ENCODE measurements around the gene IL6R. TPM values are rescaled to one million over a fixed set of nuclear protein-coding genes. Genes with fewer than 3 reads are reported as not detected.

IL6R gene
- total and polyA plus RNA-seq, 3 experiments from 2014 or later = 2.8 to 12.8 (median 3.8) TPM

GRCh38 chr1:154431586-154432373 is 26.6 kb downstream of the IL6R start:
- DNase-seq = no peak
- CTCF ChIA-PET = interaction anchor here (1.4 to 1.8 kb wide), 2 partner anchors 36 to 97 kb away, joined by 3 to 4 read pairs; no protein-coding TSS in a partner anchor
- H3K9me3 Mint-ChIP-seq = no peaks in the 10 kb centered on the region
- H3K36me3 Mint-ChIP-seq = peaks cover 0 to 35% (median 0%) of the 10 kb centered on the region in 3 donors
- H3K27me3 Mint-ChIP-seq = no peaks in the 10 kb centered on the region
- peak overlapping the region in 5 of 7 donors; percentile 0 to 67 (median 2) for H3K4me3 Mint-ChIP-seq
- POLR2A ChIA-PET = no interaction called here
- Histone ChIP-seq H3K4me1 (ENCODE audit: insufficient read depth, low read length) (peaks cover 26% of the 10 kb centered on the region), H3K9me3 (ENCODE audit: low read length) (no peaks in the 10 kb centered on the region), H3K27me3 (ENCODE audit: insufficient read depth, low read length, poor library complexity, severe bottlenecking) (no peaks in the 10 kb centered on the region), H3K4me3 (ENCODE audit: low read length) (no peak overlapping the region), H3K36me3 (ENCODE audit: insufficient read depth, low read length) (peaks cover 17% of the 10 kb centered on the region), H3K27ac (ENCODE audit: low read depth, low read length) (no peak overlapping the region)
- peaks cover 18 to 25% (median 19%) of the 10 kb centered on the region in 3 donors for H3K4me1 Mint-ChIP-seq
- peak overlapping the region in 6 of 8 donors; percentile 21 to 84 (median 68) for H3K27ac Mint-ChIP-seq

DNA sequence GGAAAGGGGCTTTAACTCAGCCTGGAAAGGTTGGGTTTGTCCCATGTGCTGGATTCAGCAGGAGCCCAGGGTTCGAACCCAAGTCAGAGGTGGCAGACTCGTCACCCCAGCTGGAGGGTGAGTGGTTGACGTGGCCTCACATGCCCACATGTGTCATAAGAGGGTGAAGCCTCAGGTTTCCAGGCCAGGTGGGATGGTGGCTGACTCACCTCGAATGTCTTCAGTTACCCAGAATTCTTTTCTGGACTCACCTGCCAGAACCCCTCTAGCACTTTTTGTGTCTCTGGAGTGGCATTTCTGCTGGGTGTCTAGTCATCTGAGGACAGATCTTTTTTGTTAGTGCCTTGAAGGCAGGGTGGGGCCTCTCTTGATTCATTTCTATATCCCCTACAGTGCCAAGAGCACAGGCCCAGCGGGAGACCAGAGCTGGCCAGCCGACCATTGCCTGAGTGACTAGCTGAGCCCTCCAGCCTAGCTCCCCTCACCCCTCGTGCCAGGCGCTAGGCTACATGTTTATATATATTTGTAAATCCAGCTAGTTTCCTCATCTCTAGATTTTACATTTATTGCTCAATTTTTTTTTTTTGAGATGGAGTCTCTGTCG is 28.1 kb downstream of the IL6R start:
- H3K27ac ChIP-seq (ENCODE audit: low read depth, low read length) = no peak overlapping the region
- ChIA-PET CTCF (no interaction called here), POLR2A (no interaction called here)
- Mint-ChIP-seq H3K9me3 (no peaks in the 10 kb centered on the region), H3K4me3 (peak overlapping the region in 1 of 7 donors; percentile 8), H3K27ac (peak overlapping the region in 1 of 8 donors; percentile 73), H3K4me1 (peaks cover 18 to 28% (median 19%) of the 10 kb centered on the region in 3 donors), H3K36me3 (peaks cover 0 to 39% (median 2%) of the 10 kb centered on the region in 3 donors), H3K27me3 (no peaks in the 10 kb centered on the region)
- H3K27me3 ChIP-seq (ENCODE audit: insufficient read depth, low read length, poor library complexity, severe bottlenecking) = no peaks in the 10 kb centered on the region
- H3K4me3 ChIP-seq (ENCODE audit: low read length) = no peak overlapping the region
- peaks cover 21% of the 10 kb centered on the region for H3K4me1 ChIP-seq (ENCODE audit: insufficient read depth, low read length)
- peaks cover 17% of the 10 kb centered on the region for H3K36me3 ChIP-seq (ENCODE audit: insufficient read depth, low read length)
- no peaks in the 10 kb centered on the region for H3K9me3 ChIP-seq (ENCODE audit: low read length)
- DNase-seq = no peak

DNA sequence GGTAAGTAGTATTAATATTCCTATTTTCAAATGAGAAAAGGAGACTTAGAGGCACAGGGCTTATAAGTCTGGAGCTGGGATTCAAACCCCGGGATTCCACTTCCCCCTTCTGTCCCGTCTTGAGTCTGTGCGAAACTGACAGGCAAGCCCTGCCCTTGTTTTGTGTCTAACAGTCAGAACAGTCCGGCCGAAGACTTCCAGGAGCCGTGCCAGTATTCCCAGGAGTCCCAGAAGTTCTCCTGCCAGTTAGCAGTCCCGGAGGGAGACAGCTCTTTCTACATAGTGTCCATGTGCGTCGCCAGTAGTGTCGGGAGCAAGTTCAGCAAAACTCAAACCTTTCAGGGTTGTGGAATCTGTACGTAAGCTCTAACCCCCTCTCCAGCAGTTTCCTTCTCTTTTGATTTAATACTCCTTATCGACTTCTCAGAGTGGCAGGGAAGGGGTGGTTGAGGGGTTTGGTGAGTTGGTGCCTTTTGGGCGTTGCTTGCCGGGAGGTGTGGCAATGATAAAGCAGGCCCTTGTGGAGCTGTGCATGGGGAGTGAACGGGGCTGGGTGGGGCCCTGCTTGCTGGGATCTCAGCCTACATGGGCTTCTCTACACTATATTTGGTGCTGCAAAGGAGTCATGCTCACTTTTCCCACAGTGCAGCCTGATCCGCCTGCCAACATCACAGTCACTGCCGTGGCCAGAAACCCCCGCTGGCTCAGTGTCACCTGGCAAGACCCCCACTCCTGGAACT is 29.4 kb downstream of the IL6R start:
- Mint-ChIP-seq H3K4me3 (no peak overlapping the region), H3K4me1 (peaks cover 22 to 38% (median 23%) of the 10 kb centered on the region in 3 donors), H3K9me3 (no peaks in the 10 kb centered on the region), H3K27me3 (no peaks in the 10 kb centered on the region), H3K36me3 (peaks cover 0 to 37% (median 6%) of the 10 kb centered on the region in 3 donors), H3K27ac (no peak overlapping the region)
- no peak for DNase-seq
- ChIA-PET CTCF (no interaction called here), POLR2A (no interaction called here)
- H3K36me3 ChIP-seq (ENCODE audit: insufficient read depth, low read length) = peaks cover 12% of the 10 kb centered on the region
- no peak overlapping the region for H3K27ac ChIP-seq (ENCODE audit: low read depth, low read length)
- no peaks in the 10 kb centered on the region for H3K9me3 ChIP-seq (ENCODE audit: low read length)
- peaks cover 28% of the 10 kb centered on the region for H3K4me1 ChIP-seq (ENCODE audit: insufficient read depth, low read length)
- no peaks in the 10 kb centered on the region for H3K27me3 ChIP-seq (ENCODE audit: insufficient read depth, low read length, poor library complexity, severe bottlenecking)
- H3K4me3 ChIP-seq (ENCODE audit: low read length) = no peak overlapping the region

GRCh38 chr1:154435599-154436200 is 30.6 kb downstream of the IL6R start:
- H3K36me3 ChIP-seq (ENCODE audit: insufficient read depth, low read length) = peaks cover 8% of the 10 kb centered on the region
- H3K4me1 ChIP-seq (ENCODE audit: insufficient read depth, low read length) = peaks cover 39% of the 10 kb centered on the region
- H3K4me3 Mint-ChIP-seq = no peak overlapping the region
- no peak overlapping the region for H3K27ac ChIP-seq (ENCODE audit: low read depth, low read length)
- H3K27me3 ChIP-seq (ENCODE audit: insufficient read depth, low read length, poor library complexity, severe bottlenecking) = no peaks in the 10 kb centered on the region
- H3K27me3 Mint-ChIP-seq = no peaks in the 10 kb centered on the region
- no peaks in the 10 kb centered on the region for H3K9me3 Mint-ChIP-seq
- ChIA-PET CTCF (no interaction called here), POLR2A (no interaction called here)
- DNase-seq = no peak
- no peak overlapping the region for H3K4me3 ChIP-seq (ENCODE audit: low read length)
- no peaks in the 10 kb centered on the region for H3K9me3 ChIP-seq (ENCODE audit: low read length)
- H3K36me3 Mint-ChIP-seq = peaks cover 0 to 29% (median 6%) of the 10 kb centered on the region in 3 donors
- H3K4me1 Mint-ChIP-seq = peaks cover 23 to 45% (median 26%) of the 10 kb centered on the region in 3 donors
- H3K27ac Mint-ChIP-seq = no peak overlapping the region

GRCh38 chr1:154436433-154436832 is 31.3 kb downstream of the IL6R start:
- Mint-ChIP-seq H3K4me1 (peaks cover 22 to 45% (median 24%) of the 10 kb centered on the region in 3 donors), H3K9me3 (no peaks in the 10 kb centered on the region), H3K4me3 (no peak overlapping the region), H3K36me3 (peaks cover 0 to 31% (median 11%) of the 10 kb centered on the region in 3 donors), H3K27ac (no peak overlapping the region), H3K27me3 (no peaks in the 10 kb centered on the region)
- ChIA-PET POLR2A (no interaction called here), CTCF (no interaction called here)
- H3K27me3 ChIP-seq (ENCODE audit: insufficient read depth, low read length, poor library complexity, severe bottlenecking) = no peaks in the 10 kb centered on the region
- DNase-seq = no peak
- peaks cover 8% of the 10 kb centered on the region for H3K36me3 ChIP-seq (ENCODE audit: insufficient read depth, low read length)
- no peak overlapping the region for H3K4me3 ChIP-seq (ENCODE audit: low read length)
- no peak overlapping the region for H3K27ac ChIP-seq (ENCODE audit: low read depth, low read length)
- H3K4me1 ChIP-seq (ENCODE audit: insufficient read depth, low read length) = peaks cover 45% of the 10 kb centered on the region
- no peaks in the 10 kb centered on the region for H3K9me3 ChIP-seq (ENCODE audit: low read length)

DNA sequence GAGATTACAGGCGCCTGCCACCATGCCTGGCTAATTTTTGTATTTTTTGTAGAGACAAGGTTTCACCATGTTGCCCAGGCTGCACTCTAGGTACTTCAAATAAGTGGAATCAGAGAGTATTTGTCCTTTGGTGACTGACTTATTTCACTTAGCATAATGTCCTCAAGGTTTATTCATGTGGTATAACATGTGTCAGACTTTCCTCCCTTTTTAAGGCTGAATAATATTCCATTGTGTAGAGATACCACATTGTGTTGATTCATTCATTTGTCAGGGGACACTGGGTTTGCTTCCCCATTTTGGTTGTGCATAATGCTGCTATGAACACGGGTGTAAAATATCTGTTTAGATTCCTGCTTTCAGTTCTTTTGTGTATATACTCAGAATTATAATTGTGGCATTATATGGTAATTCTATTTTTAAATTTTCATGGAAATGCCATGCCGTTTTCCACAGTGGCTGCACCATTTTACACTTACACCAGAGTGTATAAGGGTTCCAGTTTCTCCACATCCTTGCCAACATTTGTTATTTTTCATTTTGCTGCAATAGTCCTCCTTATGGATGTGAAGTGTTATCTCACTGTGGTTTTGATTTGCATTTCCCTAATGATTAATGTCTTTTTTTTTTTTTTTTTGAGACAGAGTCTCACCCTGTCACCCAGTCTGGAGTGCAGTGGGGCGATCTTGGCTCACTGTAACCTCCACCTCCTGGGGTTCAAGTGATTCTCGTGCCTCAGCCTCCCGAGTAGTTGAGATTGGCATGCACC is 35.1 kb downstream of the IL6R start:
- POLR2A ChIA-PET = no interaction called here
- Histone ChIP-seq H3K27me3 (ENCODE audit: insufficient read depth, low read length, poor library complexity, severe bottlenecking) (no peaks in the 10 kb centered on the region), H3K4me1 (ENCODE audit: insufficient read depth, low read length) (peaks cover 61% of the 10 kb centered on the region), H3K27ac (ENCODE audit: low read depth, low read length) (no peak overlapping the region), H3K9me3 (ENCODE audit: low read length) (no peaks in the 10 kb centered on the region), H3K4me3 (ENCODE audit: low read length) (no peak overlapping the region), H3K36me3 (ENCODE audit: insufficient read depth, low read length) (no peaks in the 10 kb centered on the region)
- no peaks in the 10 kb centered on the region for H3K9me3 Mint-ChIP-seq
- H3K4me3 Mint-ChIP-seq = no peak overlapping the region
- CTCF ChIA-PET = no interaction called here
- peaks cover 23 to 54% (median 28%) of the 10 kb centered on the region in 3 donors for H3K4me1 Mint-ChIP-seq
- H3K36me3 Mint-ChIP-seq = peaks cover 0 to 25% (median 16%) of the 10 kb centered on the region in 3 donors
- H3K27ac Mint-ChIP-seq = peak overlapping the region in 1 of 8 donors; percentile 6
- no peak for DNase-seq
- peaks cover 0 to 1% of the 10 kb centered on the region in 2 donors for H3K27me3 Mint-ChIP-seq

GRCh38 chr1:154441241-154441888 is 36.2 kb downstream of the IL6R start:
- H3K36me3 ChIP-seq (ENCODE audit: insufficient read depth, low read length) = peaks cover 3% of the 10 kb centered on the region
- H3K9me3 ChIP-seq (ENCODE audit: low read length) = no peaks in the 10 kb centered on the region
- no peaks in the 10 kb centered on the region for H3K27me3 ChIP-seq (ENCODE audit: insufficient read depth, low read length, poor library complexity, severe bottlenecking)
- H3K27me3 Mint-ChIP-seq = peaks cover 0 to 1% of the 10 kb centered on the region in 2 donors
- H3K27ac ChIP-seq (ENCODE audit: low read depth, low read length) = no peak overlapping the region
- ChIA-PET CTCF (no interaction called here), POLR2A (interaction anchor here (0.6 kb wide), 1 partner anchor 117 kb away, joined by 3 read pairs; the partner anchor contains the start of gene UBE2Q1)
- H3K9me3 Mint-ChIP-seq = no peaks in the 10 kb centered on the region
- peaks cover 68% of the 10 kb centered on the region for H3K4me1 ChIP-seq (ENCODE audit: insufficient read depth, low read length)
- H3K36me3 Mint-ChIP-seq = peaks cover 0 to 22% (median 18%) of the 10 kb centered on the region in 3 donors
- H3K27ac Mint-ChIP-seq = peak overlapping the region in 5 of 8 donors; percentile 15 to 88 (median 60)
- H3K4me3 Mint-ChIP-seq = no peak overlapping the region
- DNase-seq = peak in 1 of 5 donors; percentile 32
- peak overlapping the region; percentile 8 for H3K4me3 ChIP-seq (ENCODE audit: low read length)
- H3K4me1 Mint-ChIP-seq = peaks cover 29 to 64% (median 36%) of the 10 kb centered on the region in 3 donors

Data from CD8-positive, alpha-beta memory T cell (primary cell).